ENCODE data around the gene TRPV2. TPM values are rescaled to one million over a fixed set of nuclear protein-coding genes. Genes with fewer than 3 reads are reported as not detected.
A peak's percentile ranks its signal among the peaks of the same experiment; 100 is the strongest.
"Not testable (repeated sequence)": the region's sequence is repeated elsewhere in the genome, so short reads cannot be mapped to it uniquely, and the experiment has no call there.

TRPV2 gene
- total and polyA plus RNA-seq, 8 donors = 2.8 to 14.7 (median 7.2) TPM

- Histone ChIP-seq H3K9me3 (no peaks in the 10 kb centered on the region), H3K27me3 (no peaks in the 10 kb centered on the region), H3K36me3 (peaks cover 0 to 8% (median 0%) of the 10 kb centered on the region in 3 donors), H3K4me3 (peak overlapping the region in 2 of 4 donors; percentile 52 to 61), H3K27ac (no peak overlapping the region), H3K4me1 (peaks cover 18 to 33% (median 27%) of the 10 kb centered on the region in 3 donors)
- ATAC-seq = no peak
- no peak for TF ChIP-seq CTCF (IDR thresholded peaks at IDR 0.05)
- intact Hi-C loops (cut with DNase I) = no loop called here
- DNase-seq = no peak
- no peak for FAIRE-seq
- 38 to 39% methylated on average over 4 of the region's 4 CpGs for WGBS, 2 donors
Observed at GRCh38 chr17:16383216-16383615, 32.2 kb upstream of the TRPV2 start.

- TF ChIP-seq CTCF (IDR thresholded peaks at IDR 0.05) = no peak
- Histone ChIP-seq H3K4me3 (peak overlapping the region in 1 of 4 donors; percentile 61), H3K27me3 (no peaks in the 10 kb centered on the region), H3K4me1 (peaks cover 14 to 26% (median 21%) of the 10 kb centered on the region in 3 donors), H3K9me3 (no peaks in the 10 kb centered on the region), H3K27ac (no peak overlapping the region), H3K36me3 (peaks cover 0 to 8% (median 0%) of the 10 kb centered on the region in 3 donors)
- DNase-seq (no peak), ATAC-seq (no peak), FAIRE-seq (no peak)
- 80 to 84% methylated on average over 5 of the region's 5 CpGs for WGBS, 2 donors
- intact Hi-C loops (cut with DNase I) = no loop called here
Observed at GRCh38 chr17:16383772-16384287, 31.5 kb upstream of the TRPV2 start.

GRCh38 chr17:16384557-16384956 is 30.8 kb upstream of the TRPV2 start:
- DNase-seq = no peak
- intact Hi-C loops (cut with DNase I) = no loop called here
- Histone ChIP-seq H3K36me3 (peaks cover 0 to 8% (median 0%) of the 10 kb centered on the region in 3 donors), H3K4me3 (no peak overlapping the region), H3K27me3 (no peaks in the 10 kb centered on the region), H3K4me1 (peaks cover 11 to 21% (median 17%) of the 10 kb centered on the region in 3 donors), H3K27ac (no peak overlapping the region), H3K9me3 (no peaks in the 10 kb centered on the region)
- WGBS, 2 donors = 70 to 80% methylated on average over 5 of the region's 5 CpGs
- no peak for TF ChIP-seq CTCF (IDR thresholded peaks at IDR 0.05)
- no peak for ATAC-seq
- no peak for FAIRE-seq

GRCh38 chr17:16386126-16386507 is 29.3 kb upstream of the TRPV2 start:
- Histone ChIP-seq H3K4me3 (peak overlapping the region in 2 of 4 donors; percentile 33 to 44), H3K27ac (peak overlapping the region in 1 of 4 donors; percentile 45), H3K4me1 (peaks cover 11 to 21% (median 17%) of the 10 kb centered on the region in 3 donors)
- intact Hi-C loops (cut with DNase I); H3K27me3 ChIP-seq; FAIRE-seq; H3K36me3 ChIP-seq; ATAC-seq; H3K9me3 ChIP-seq: not testable (repeated sequence)
- DNase-seq = peak in 1 of 6 donors; percentile 41
- WGBS, 2 donors = 51 to 54% methylated on average over 23 of the region's 23 CpGs

- intact Hi-C loops (cut with DNase I) = no loop called here
- no peaks in the 10 kb centered on the region for H3K9me3 ChIP-seq
- no peak for DNase-seq
- H3K36me3 ChIP-seq = no peaks in the 10 kb centered on the region
- FAIRE-seq = no peak
- H3K27me3 ChIP-seq = no peaks in the 10 kb centered on the region
- H3K4me1 ChIP-seq = peaks cover 0 to 4% (median 0%) of the 10 kb centered on the region in 3 donors
- no peak for TF ChIP-seq CTCF (IDR thresholded peaks at IDR 0.05)
- H3K27ac ChIP-seq = no peak overlapping the region
- WGBS, 2 donors = 94 to 98% methylated on average over 13 of the region's 13 CpGs
- ATAC-seq = no peak
- H3K4me3 ChIP-seq = no peak overlapping the region
Observed at GRCh38 chr17:16391451-16391850, 23.9 kb upstream of the TRPV2 start.

GRCh38 chr17:16392491-16392890 is 22.9 kb upstream of the TRPV2 start:
- H3K27me3 ChIP-seq; DNase-seq; H3K4me3 ChIP-seq; H3K4me1 ChIP-seq; H3K36me3 ChIP-seq; intact Hi-C loops (cut with DNase I); H3K9me3 ChIP-seq; FAIRE-seq; H3K27ac ChIP-seq: not testable (repeated sequence)
- 86 to 89% methylated on average over 11 of the region's 11 CpGs for WGBS, 2 donors
- peak in 1 of 4 donors; percentile 30 for ATAC-seq

- H3K9me3 ChIP-seq; H3K27me3 ChIP-seq; FAIRE-seq; intact Hi-C loops (cut with DNase I); H3K4me3 ChIP-seq; DNase-seq; H3K36me3 ChIP-seq: not testable (repeated sequence)
- peak overlapping the region in 1 of 4 donors; percentile 27 for H3K27ac ChIP-seq
- 85 to 87% methylated on average over 4 of the region's 4 CpGs for WGBS, 2 donors
- peak in 1 of 4 donors; percentile 39 for ATAC-seq
- H3K4me1 ChIP-seq = peaks cover 0 to 11% (median 0%) of the 10 kb centered on the region in 3 donors
Observed at GRCh38 chr17:16395887-16396286, 19.5 kb upstream of the TRPV2 start.

- H3K36me3 ChIP-seq; H3K4me3 ChIP-seq; FAIRE-seq; H3K27ac ChIP-seq; DNase-seq; H3K27me3 ChIP-seq; H3K9me3 ChIP-seq; intact Hi-C loops (cut with DNase I): not testable (repeated sequence)
- peak in 1 of 4 donors; percentile 12 for ATAC-seq
- 91 to 100% methylated on average over 2 of the region's 2 CpGs for WGBS, 2 donors
- peaks cover 0 to 12% (median 0%) of the 10 kb centered on the region in 3 donors for H3K4me1 ChIP-seq
Observed at GRCh38 chr17:16396693-16397092, 18.7 kb upstream of the TRPV2 start.

All from pancreas (tissue), 10 donors.